ENCODE measurements around the gene RPS6KA2. TPM values are rescaled to one million over a fixed set of nuclear protein-coding genes. Genes with fewer than 3 reads are reported as not detected.

RPS6KA2 gene
- total RNA-seq, 3 donors from 2014 or later, result 8.6 to 21.3 (median 18.7) TPM

DNA sequence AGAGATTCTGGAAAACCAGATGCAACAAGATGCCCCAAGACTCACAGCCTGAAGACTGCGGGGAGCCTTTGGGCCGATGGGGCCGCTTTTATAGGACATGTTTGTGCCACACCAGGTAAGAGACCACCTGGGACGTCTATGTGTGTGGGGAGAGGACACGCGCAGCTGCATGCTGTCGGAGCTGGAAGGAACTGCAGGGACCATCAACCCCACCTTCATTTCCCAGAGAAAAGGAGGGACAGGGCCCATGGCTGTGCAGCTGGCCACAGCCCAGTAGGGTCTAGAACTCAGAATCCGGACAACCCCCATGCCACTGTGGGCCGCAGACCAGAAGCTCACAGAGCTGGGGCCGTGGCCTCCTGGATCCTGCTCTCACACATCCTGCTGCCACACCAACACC lies 144.0 kb downstream of the RPS6KA2 start:
- no peak for ATAC-seq
- Histone ChIP-seq H3K4me3 (no peak overlapping the region), H3K9me3 (no peaks in the 10 kb centered on the region), H3K36me3 (ENCODE audit: low read depth) (no peaks in the 10 kb centered on the region), H3K4me1 (ENCODE audit: low read depth) (no peaks in the 10 kb centered on the region)
- peak in 1 of 3 donors; percentile 9 for DNase-seq
- intact Hi-C loops (cut with DNase I, micrococcal nuclease), result no loop called here
- TF ChIP-seq, protein P1, sequence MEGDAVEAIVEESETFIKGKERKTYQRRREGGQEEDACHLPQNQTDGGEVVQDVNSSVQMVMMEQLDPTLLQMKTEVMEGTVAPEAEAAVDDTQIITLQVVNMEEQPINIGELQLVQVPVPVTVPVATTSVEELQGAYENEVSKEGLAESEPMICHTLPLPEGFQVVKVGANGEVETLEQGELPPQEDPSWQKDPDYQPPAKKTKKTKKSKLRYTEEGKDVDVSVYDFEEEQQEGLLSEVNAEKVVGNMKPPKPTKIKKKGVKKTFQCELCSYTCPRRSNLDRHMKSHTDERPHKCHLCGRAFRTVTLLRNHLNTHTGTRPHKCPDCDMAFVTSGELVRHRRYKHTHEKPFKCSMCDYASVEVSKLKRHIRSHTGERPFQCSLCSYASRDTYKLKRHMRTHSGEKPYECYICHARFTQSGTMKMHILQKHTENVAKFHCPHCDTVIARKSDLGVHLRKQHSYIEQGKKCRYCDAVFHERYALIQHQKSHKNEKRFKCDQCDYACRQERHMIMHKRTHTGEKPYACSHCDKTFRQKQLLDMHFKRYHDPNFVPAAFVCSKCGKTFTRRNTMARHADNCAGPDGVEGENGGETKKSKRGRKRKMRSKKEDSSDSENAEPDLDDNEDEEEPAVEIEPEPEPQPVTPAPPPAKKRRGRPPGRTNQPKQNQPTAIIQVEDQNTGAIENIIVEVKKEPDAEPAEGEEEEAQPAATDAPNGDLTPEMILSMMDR (IDR thresholded peaks at IDR 0.05), result no peak

GRCh38 chr6:166478782-166479592 lies 148.1 kb downstream of the RPS6KA2 start:
- intact Hi-C loops (cut with DNase I, micrococcal nuclease), result no loop called here
- H3K36me3 ChIP-seq (ENCODE audit: low read depth), result no peaks in the 10 kb centered on the region
- TF ChIP-seq, protein P1 (IDR thresholded peaks at IDR 0.05), result no peak

DNA sequence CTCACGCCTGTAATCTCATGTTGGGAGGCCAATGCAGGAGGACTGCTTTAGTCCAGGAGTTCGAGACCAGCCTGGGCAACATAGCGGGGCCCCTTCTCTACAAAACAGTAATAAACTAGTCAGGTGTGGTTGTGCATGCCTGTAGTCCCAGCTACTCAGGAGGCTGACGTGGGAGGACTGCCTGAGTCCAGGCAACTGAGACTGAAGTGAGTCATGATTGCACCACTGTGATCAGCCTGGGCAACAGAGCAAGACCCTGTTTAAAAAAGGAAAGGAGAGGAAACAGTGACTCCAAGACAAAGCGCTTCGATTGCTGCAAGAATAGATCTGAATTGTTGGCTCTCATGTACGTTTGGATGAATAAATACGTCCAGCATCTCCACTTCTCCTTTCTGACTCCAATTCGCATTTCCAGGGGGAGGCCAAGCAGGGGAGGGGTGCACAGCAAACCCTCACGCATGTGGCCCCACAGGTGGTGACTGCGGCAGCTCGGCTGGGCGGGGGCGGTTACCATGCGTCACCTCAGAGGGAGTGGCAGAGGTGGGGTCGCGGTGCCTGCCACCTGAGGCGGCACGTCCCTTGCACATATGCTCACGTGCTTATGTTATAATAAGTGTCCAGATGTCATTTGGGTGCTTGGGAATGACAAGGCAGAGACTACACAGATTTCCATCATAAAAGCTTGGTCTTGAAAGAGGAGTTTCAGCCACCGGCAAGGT lies 149.2 kb downstream of the RPS6KA2 start:
- ATAC-seq (peak; percentile 27), DNase-seq (peak in 1 of 3 donors; percentile 16)
- intact Hi-C loops (cut with DNase I, micrococcal nuclease), result no loop called here
- TF ChIP-seq, protein P1 (IDR thresholded peaks at IDR 0.05), result no peak
- Histone ChIP-seq H3K4me3 (no peak overlapping the region), H3K36me3 (ENCODE audit: low read depth) (no peaks in the 10 kb centered on the region), H3K9me3 (no peaks in the 10 kb centered on the region), H3K4me1 (ENCODE audit: low read depth) (no peaks in the 10 kb centered on the region)

More at GRCh38 chr6:166478782-166479592, 148.1 kb downstream of the RPS6KA2 start:
- ATAC-seq (no peak), DNase-seq (no peak)
- Histone ChIP-seq H3K4me3 (no peak overlapping the region), H3K4me1 (ENCODE audit: low read depth) (no peaks in the 10 kb centered on the region), H3K9me3 (no peaks in the 10 kb centered on the region)

GRCh38 chr6:166476634-166477215 lies 150.3 kb downstream of the RPS6KA2 start:
- ATAC-seq, result no peak

DNA sequence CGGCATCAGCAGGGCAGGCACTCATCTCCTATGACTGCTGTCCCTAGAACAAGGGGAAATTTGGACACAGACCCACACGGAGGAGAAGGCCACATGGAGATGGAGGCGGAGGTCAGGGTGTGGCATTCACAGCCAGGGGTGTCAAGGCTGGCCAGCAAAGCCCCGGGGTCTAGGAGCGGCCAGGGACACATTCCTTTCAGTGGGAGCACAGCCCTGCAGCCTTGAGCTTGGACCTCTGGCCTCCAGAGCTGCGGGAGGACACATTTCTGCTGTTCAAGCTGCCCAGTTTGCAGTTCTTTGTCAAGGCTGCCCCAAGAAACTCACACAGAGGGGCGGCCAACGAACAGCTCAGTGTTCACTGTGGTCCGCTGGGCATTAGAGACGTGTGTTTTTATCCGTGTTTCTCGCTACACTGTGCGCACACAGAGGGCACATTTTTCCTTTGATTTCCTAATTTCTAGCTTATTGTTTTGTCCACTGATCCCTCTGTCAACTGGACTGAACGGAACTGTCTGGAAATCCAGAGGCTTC lies 150.9 kb downstream of the RPS6KA2 start:
- Histone ChIP-seq H3K4me3 (no peak overlapping the region), H3K4me1 (ENCODE audit: low read depth) (no peaks in the 10 kb centered on the region), H3K9me3 (no peaks in the 10 kb centered on the region), H3K36me3 (ENCODE audit: low read depth) (no peaks in the 10 kb centered on the region)
- TF ChIP-seq, protein P1 (IDR thresholded peaks at IDR 0.05), result no peak
- ATAC-seq, result no peak
- no peak for DNase-seq
- intact Hi-C loops (cut with DNase I, micrococcal nuclease), result no loop called here

More at GRCh38 chr6:166476634-166477215, 150.3 kb downstream of the RPS6KA2 start:
- Histone ChIP-seq H3K9me3 (no peaks in the 10 kb centered on the region), H3K36me3 (ENCODE audit: low read depth) (no peaks in the 10 kb centered on the region), H3K4me3 (no peak overlapping the region), H3K4me1 (ENCODE audit: low read depth) (no peaks in the 10 kb centered on the region)
- TF ChIP-seq, protein P1 (IDR thresholded peaks at IDR 0.05), result no peak
- intact Hi-C loops (cut with DNase I, micrococcal nuclease), result no loop called here
- no peak for DNase-seq

All from mucosa of descending colon (tissue), 3 donors.